ENCODE data around the gene MGMT.

The MGMT gene

DNA sequence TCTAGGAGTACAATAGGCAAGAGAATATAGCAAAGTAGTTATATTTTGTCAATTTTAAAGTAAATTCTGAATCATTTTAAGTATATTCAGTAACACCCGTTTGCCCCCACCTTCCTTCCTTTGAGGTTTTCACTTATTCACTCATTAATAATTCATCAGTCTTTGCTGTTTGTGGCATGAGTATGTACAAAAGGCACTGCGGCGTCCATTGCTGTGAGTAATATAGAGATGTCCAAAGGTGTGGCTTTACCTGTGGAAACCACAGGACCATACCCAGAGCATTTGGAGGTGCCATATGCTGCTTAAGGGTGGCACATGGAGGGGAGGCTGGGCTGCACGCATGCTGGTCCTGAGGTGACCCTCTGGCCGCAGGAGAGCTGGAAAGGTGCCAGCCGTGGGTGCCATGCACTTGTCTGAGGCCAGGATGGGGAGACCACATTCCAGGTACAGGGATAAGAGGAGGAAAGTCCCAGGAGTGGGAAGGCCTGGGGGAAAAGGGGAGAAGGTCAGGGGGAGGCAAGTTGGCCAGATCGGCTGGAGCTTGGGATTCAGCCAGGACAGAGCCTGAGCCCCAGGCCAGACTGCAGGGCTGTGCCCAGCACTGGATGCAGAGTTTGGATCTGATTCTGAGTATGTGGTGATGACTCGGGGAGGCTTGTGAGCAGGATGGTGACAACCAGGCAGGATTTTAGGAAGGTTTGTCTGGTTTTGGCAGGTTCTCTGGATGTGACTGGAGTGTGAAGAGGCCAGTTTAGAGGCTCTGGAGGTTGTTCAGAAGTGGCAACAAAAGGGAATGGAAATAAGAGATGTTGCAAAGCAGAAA, 223.4 kb downstream of the MGMT start:
- no peak for DNase-seq (ENCODE audit: low spot score)

DNA sequence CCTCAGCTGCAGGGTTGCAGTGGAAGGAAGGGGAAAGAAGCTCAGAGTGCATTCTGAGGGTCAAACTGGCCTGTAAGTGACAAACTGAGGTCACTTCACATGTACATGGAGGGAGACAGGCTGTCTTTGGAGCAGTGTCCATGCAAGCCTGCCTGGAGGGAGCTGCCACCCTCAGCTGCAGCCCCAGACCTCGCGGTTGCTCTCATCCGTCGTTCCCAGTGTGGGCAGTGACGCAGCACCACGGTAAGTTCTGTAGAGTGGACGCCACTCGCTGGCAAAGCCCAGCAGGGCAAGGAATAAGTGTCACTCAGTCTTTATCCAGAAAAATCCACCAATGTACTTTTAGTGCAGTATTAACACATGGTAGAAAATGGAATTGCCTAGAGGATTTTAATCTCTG, 225.7 kb downstream of the MGMT start:
- DNase-seq (ENCODE audit: low spot score) = no peak

DNA sequence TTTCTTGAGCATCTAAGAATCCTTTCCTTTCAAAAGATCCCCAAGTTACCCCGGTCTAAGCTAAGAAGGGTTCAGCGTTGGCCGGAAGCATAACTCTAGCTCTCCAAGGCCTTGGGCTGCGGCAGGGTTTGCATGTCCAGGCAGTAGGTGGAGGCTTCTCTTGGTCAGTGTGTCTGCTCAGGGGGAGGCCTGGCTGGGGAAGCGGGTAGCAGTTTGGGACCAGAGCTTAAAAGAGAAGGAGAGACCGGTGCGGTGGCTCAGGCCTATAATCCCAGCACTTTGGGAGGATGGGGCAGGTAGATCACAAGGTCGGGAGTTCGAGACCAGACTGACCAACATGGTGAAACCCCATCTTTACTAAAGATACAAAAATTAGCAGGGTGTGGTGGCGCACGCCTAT, 226.3 kb downstream of the MGMT start:
- DNase-seq (ENCODE audit: low spot score) = no peak

DNA sequence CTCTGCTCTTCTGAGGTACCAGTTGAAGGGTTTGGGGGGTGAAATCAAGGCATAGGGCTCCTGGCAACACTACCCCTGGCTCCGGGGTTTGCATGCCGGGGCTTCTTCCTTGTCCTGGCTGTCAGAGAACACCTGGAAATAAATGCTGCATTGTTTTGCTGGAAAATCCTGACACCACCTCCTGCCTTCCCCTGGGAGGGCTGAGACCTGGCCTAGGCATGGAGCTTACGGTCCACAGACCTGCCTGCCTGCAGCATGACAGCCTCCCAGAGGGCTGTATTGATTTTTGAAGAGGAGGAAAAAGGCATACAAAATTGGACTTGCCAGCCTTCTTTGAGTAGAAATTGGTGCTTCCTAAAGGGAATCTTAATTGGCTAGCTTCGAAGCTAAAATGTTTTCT, 227.1 kb downstream of the MGMT start:
- no peak for DNase-seq (ENCODE audit: low spot score)

DNA sequence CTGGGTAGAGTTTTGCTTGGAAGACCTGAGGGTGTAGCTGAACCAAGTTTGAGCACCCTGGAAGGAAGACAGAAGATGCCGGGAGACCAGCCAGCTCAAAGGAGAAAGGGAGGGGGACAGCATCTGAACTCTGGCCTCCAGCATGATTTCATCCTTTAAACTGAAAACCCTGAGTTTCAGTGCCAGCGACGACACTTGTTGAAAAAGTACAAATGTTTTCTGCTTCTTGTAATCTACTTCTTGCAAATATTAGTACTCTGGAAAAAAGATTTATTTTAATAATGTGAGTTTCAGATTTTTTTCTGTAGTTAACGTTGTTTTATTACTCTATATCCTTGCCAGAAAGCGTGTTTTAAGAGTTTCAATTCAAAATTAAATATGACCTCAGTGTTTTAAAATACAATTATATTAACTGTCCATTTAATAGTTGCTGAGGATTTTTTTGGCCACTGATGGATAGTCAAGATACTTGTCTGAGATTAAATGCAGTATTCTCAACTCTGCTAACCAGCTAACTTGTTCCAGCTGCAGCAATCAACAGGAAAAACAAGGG, 227.7 kb downstream of the MGMT start:
- no peak for DNase-seq (ENCODE audit: low spot score)

DNA sequence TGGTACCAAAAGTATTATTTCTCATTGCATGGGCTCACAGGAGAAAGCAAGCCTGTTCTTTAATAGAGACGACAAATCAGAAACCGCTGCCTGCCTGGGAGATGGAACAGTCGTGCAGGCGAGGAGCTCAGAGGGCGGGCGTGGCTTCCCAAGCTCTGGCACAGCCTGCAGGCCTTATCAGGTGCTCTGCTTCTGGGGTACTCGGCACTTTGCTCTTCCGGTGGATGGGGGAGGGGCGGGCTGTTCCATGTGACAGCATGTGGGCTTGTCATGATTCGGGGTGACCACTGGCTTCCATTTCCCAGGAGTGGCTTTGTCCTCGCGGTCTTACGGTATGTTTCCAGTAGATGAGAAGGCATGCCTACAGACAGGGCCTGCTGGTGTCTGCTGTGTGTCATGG, 228.6 kb downstream of the MGMT start:
- DNase-seq (ENCODE audit: low spot score) = no peak

DNA sequence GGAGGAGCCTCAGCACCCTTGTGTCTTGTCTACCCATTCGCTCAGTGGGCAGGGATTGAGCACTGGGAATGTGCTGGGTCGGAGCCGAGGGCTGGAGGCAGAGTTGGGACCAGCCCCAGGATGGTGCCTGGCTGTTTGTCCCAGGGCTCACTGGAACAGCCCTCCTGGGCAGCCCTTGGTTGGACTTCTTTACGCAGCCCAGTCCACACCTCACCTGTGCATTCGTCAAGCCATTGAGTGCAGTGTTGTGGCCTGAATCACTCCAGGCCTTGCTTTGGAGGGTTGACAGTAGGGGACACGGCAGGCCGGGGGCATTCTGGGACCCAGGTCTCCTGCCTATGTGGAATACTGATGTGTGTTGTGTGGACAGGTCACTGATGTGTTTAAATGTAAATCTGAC, 229.6 kb downstream of the MGMT start:
- no peak for DNase-seq (ENCODE audit: low spot score)

DNA sequence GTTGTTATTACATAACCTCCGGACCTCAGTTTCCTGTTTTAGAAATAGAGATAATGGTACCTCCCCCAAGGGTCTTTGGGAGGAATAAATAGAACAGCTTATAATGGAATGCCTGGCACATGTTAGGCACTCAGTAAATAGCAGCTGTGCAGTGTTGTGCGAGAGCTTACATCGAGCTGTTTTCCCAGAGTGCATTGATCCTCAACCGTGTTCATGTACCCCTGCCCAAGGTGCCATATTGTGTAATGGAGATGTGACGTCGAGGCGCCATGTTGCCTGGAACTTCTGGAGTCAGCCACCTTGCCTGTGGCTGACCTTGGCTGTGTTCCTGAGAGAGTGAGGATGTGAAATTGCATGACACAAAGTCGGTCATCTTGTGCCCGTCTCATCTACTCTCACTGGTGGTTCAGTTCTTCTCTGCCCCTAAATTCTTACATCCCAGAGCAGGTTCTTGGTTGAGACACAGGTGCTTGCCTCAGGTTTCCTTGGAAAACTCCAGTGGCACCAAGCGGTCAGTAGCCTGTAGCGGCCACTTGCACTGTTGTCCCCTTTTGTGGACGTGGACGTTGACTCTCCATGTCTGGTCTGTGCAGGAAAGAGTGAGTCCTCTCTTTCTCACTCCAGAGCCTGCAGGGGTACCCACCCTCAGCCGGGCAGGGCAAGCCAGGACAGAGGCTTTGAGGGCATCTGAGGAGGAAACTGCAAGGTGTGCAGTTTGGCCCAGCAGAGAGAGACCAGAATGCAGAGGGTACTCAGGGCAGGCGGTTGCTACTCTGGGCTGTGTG, 230.6 kb downstream of the MGMT start:
- DNase-seq (ENCODE audit: low spot score) = no peak

DNA sequence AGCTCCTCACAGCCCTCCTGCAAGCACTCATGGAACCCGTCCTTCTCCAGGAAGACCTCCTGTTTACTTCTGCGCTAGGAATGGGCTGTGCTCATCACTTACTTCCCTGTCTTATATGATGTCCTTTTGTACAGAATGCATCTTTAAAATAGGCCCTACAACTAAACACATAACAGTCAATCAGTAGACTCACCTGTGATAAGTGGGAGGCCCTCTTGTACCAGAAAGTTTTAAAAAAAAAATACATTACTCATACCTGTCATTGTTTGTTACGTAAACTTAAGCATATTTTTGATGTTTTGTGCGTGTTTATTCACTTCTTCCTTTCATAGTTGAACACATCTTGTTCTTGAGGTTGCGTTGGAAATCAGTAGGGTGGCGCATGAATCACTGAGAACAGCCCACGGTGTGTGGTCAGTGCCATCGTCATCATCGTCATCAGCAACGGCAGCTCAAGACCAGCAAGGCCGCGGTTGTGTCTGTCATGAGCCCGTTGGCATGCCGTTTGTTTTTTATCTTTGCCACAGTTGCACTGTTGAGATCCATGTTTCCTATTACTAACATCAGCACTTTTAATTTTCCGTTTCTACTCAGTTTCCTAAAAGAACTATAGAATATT, 232.8 kb downstream of the MGMT start:
- DNase-seq (ENCODE audit: low spot score) = no peak

DNA sequence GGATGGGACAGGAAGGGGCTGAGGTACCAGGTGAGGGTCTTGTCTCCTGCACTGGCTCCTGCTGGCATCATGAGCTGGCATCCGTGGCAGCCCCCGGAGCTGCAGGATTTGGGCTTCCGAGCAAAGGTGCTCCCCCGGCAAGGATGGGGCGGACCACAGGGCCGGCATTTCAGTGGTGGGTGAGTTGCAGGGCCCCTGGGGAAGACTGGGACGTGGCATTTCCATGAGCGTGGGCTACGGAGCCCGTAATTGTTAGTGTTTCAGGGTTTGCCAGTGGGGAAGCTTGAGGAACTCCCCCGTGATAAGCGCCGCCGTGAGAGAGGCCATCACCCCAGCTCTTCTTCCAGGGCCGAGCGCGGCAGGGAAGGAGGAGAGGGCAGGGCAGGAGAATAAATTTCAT, 235.6 kb downstream of the MGMT start:
- no peak for DNase-seq (ENCODE audit: low spot score)

DNA sequence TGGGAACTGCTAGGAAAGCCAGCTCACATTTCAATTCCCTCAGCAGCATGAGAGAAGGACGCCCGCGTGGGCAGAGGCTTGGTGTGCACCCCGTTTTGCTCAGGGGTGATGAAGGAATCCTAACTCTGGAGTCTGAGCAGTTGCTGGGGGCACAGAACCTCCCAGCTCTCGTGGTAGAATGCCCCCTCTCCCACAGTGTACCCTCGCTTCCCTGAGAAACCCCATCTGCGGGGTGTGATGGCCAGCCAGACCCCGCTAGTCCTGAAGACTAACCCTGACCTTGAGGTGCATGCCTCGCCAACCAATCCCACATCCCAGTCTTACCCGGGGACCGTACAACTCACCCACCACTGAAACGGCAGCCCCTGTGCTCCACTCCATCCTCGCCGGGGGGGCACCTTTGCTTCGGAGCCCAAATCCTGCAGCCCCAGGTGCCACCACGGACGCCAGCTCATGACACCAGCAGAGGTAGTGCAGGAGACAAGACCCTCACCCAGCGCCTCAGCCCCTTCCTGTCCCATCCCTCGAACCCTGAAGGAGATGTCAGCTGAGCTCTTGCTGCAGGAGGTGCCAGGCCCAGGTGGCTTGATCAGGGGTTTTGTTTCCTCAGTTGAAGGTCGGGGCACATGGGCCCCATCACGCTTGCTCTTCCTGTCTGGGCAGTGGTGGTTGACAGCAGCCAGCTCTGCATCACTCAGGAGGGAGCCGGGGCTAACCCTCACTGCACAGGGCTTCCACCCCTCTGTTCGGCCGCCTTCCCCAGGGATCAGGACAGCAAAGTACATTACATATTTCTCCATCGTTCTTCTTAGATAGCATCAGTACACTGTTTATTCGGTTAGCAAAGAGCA, 236.5 kb downstream of the MGMT start:
- DNase-seq (ENCODE audit: low spot score) = no peak

DNA sequence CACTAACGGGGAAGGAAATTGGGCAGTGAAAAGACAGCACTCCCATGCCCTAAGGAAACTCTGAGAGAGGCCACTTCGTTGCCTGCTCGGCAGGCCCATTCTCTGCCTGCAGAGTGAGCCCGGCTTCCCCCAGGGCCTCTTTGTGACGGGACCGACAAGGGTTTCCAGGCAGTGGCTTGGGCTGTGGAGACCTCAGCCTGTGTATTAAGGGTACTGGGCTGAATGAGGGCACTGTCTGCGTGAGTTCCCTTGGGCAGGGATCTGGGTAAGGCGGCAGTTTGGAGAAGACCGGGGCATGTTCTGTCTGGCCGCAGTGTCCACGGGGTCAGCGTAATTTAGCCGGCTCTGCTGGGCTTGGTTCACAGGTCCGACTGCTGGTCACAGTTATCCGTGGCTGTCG, 237.2 kb downstream of the MGMT start:
- DNase-seq (ENCODE audit: low spot score) = no peak

DNA sequence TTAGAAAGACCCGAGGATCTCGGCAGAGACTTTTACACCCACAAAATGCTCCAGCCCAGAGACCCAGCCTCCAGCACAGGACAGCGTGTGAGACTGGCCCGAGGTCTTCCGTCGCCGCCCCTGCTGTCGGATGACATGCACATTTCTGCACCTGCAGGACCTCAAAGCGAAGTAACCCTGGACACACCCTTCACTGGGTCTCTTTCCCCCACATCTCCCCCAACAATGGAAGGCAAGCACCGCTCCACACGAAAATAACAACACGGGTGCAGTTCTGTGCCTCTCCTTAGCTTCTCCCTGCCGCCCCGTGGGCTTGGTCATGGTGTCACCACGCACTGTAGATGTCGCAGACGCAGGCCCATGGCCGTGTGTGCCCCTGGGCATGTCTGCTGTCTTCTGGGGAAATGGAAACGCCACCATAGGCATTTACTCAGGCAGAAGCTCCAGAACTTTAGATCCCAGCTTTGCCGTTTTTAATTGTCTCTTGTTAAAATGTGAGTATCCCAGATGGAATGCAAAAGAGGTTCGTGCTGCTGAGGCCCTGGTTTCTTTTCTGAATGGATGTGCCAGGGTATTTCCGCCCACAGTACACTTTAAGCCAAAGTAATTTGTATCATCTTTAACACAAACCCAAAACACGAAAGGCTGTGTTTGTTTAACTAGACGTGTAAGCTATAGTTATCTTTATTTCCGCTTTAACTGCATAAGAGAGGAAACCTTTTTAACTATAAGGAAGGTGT, 237.9 kb downstream of the MGMT start:
- no peak for DNase-seq (ENCODE audit: low spot score)

DNA sequence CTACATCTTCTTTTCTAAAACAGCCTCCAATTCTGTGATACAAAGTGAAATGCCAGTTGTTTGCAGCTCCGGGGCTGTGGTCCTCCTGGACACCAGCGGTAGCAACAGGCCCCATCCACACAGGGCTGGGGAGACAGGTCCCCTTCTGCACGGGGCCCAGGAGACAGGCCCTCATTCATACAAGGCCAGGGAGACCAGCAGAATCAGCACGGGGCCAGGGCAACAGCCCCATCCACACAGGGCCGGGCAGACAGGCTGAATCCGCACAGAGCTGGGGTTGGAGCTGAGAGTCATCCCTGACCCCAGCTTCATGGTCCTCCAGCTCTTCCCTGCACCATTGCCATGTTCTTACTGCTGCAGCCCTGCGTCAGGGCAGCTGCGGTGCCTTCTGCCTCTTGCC, 238.6 kb downstream of the MGMT start:
- DNase-seq (ENCODE audit: low spot score) = no peak

DNA sequence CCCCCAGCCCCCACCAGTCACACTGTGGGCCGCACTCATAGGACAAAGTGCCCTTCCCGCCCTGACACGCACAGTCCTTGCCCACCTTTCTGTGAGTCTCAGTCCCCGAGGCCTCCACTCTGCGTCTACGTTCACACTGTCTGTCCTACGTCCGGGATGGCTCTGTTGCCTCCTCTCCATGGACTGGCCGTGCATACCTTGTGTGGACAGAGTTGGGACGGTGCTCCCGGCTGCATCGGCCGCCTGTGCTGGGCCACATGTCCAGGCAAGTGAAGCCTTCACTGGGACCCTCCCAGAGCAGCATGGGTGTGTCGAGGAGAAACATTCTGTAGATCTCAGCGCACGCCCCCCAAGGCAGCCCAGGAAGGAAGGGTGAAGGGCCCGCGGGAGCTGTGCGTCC, 239.0 kb downstream of the MGMT start:
- DNase-seq (ENCODE audit: low spot score) = no peak

DNA sequence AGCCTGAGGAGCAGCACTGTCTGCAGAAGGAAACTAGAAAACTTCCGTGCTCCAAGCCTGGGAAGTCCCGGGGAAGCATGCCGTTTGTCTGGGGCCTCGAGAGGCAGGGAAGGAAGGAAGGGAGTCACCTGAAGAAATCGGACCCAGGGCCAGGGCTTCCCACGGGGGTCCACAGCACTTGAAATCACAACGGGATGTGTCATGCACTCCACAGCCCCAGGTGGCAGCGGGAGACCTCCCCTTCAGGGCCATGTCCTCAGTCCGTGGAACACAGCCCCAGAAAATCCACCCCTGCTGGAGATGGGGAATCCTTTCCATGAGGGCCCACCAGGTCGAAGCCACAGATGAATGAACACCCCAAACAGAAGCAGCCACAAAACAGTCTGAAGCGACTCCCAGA, 239.5 kb downstream of the MGMT start:
- DNase-seq (ENCODE audit: low spot score) = no peak

DNA sequence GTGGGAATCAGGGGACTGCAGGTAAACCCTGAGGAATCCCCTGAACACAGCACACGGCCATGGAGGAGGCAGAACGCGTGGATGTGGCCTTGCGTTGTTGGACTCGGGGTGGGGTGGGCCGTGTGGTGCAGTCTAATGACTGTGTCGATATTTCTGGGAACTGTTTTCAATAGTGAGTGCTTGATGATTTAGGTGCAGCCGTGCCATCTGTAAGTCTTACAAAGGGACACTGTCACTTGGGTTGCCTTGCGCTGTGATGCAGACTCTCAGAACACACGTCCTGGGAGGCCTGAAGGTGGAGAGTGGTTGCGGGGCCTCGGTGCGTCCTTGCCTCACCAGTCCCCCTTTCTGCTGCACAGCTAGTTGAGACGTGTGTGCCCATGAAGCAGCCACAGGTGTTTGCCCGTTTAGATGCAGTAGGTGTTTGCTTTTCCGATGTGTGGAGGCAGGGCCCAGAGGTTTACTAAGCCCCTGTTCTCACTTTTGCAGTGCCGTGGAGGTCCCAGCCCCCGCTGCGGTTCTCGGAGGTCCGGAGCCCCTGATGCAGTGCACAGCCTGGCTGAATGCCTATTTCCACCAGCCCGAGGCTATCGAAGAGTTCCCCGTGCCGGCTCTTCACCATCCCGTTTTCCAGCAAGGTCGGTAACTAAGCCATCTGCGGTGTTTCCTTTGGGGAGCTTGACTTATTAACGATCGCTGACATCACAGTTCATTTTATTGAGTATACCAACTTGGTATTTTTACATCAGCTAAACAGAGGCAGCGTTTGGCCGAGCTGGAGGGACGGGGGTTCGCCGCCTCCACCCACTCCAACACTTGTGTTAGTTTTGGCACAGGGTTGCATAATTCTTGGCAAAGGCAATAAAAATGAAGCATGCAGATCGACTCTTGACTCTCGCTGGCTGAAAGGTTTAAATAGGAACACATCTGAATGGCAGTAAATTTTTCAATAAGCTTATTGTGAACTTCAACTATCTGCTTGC, 240.7 kb downstream of the MGMT start:
- DNase-seq (ENCODE audit: low spot score) = no peak

DNA sequence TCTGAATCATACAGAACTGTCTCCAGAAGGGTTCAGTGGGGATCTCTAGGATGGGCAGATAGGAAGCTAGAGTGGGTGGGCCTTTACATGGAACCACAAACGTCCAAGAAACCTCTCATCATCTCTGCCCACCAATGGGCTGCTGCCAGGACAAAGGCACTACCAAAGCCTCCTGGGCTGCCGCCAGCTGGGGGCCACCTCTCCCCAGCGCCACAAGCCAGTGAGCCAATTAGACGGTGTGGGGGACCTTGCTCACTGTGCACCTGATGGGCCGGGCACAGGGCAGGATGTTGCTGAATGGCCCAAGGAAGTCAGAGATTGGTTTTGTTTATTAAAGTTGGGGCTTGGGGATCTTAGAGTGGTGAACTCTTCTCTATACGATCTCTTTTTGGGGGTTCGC, 242.1 kb downstream of the MGMT start:
- no peak for DNase-seq (ENCODE audit: low spot score)

DNA sequence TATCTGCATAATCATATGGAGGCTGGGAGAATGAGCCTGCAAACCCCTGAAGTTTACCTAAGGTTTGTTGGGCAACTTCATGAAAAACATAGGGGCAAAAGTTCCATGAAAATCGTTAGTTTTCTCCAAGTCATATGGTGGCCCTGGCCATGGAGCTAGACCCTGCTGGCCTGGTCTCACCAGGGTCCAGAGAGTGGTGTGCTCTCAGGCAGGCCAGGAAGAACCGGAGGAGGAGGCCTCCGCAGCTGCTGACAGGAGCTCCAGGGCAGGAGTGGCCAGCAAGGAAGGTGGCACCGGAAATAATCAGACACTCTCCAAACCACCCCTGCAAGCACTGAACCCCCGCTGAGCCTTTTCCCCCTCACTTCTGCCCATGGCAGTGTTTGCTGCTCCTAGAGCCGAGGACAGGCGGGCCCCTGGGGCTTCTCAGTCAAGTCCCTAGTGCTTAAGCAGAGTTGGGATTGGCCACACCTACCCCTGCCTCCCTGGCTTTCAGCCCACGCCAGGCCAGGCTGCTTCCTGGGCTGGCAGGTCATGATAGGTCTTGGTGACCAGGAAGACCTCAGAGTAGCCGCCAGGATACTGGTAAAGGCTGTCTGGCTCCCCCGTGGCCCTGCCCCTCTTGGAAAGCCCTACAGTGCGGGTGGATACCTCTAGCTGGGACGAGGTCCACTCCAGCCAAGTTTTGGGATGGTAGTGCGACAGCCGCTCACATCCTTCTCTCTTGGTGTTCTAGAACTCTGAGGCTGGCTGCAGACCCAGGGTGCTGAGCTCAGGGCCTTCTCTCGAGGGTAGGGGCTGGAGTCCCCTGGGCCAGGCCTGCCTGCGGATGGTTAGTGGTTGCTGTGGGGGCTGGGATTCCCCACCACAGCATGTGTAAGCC, 242.8 kb downstream of the MGMT start:
- DNase-seq (ENCODE audit: low spot score) = no peak
